CD4-positive, alpha-beta T cell treated with Interleukin-12 subunit alpha and Interleukin-12 subunit beta, for 1 hour (primary cell): ENCODE data around the gene TECPR1.
"Not testable (repeated sequence)": the region's sequence is repeated elsewhere in the genome, so short reads cannot be mapped to it uniquely, and the experiment has no call there.

ENCODE experiments used
- DNase-seq: peaks from one replicate; pipeline ENCODE4 v3.0.0-alpha.2; 2020

The TECPR1 gene

DNA sequence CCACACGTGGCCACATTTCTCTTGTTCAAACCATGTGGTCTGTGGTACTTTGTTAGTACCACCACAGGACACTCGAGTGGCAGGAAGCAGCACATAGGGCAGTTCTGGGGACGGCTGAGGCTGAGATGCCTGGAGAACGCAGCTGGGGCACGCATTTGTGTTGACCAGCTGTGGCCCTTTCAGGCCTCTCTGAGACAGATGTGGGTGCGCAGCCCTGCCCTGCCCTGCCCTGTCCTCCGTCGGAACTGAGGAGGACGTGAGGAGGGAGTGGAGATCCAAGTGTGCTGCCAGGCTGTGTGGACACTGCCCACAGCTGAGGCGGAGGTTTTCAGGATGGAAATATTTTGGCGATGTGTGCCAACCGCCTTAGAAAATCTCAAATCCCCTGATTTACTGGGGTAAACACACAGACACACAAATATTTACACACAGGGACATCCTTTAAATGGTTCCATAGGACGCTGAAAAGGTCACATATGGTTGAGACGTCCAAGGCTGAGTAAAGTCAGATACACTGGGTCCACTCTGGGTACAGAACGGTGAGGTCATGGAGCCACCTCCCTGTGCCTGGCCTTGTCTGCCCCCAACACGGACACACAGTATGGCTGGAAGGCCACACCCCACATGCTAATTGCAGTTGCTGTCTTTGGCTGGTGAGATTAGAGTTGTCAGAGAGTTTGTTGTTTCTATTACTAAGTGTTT is 26.0 kb downstream of the TECPR1 start:
- DNase-seq: no peak

- DNase-seq: no peak
Observed at GRCh38 chr7:98224701-98225181, 27.3 kb downstream of the TECPR1 start.

- no peak for DNase-seq
Observed at GRCh38 chr7:98223898-98224700, 27.9 kb downstream of the TECPR1 start.

DNA sequence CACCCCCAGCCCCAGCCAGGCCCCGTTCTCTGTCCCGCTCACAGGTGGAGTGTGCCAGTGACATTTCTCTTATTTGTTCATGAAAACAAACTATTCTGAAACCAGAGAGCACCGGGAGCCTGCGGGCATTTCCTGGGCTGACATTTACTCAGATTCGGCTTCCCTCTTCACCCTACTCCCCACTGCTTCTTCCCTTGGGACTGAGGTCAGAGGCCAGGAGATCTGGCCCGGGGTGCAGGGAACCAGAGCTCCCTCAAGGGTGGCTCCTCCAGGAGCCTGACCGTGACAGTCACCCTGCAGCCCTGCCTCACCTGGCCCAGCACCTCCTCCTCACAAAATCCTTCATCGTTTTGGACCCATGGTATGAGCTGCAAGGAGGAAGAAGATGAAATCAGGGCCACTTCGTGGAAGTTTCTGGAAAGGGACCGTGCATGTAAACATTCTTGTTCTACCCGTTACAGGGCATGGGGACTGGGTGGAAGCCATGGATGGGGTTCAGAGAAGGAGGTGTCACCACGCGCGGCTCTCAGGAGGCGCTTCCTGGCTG is 28.6 kb downstream of the TECPR1 start:
- no peak for DNase-seq

GRCh38 chr7:98222533-98223195 is 29.4 kb downstream of the TECPR1 start:
- no peak for DNase-seq

GRCh38 chr7:98221611-98222532 is 30.2 kb downstream of the TECPR1 start:
- no peak for DNase-seq

GRCh38 chr7:98219382-98219781 is 32.6 kb downstream of the TECPR1 start:
- not testable (repeated sequence) for DNase-seq

GRCh38 chr7:98217623-98218582 is 34.1 kb downstream of the TECPR1 start:
- no peak for DNase-seq

DNA sequence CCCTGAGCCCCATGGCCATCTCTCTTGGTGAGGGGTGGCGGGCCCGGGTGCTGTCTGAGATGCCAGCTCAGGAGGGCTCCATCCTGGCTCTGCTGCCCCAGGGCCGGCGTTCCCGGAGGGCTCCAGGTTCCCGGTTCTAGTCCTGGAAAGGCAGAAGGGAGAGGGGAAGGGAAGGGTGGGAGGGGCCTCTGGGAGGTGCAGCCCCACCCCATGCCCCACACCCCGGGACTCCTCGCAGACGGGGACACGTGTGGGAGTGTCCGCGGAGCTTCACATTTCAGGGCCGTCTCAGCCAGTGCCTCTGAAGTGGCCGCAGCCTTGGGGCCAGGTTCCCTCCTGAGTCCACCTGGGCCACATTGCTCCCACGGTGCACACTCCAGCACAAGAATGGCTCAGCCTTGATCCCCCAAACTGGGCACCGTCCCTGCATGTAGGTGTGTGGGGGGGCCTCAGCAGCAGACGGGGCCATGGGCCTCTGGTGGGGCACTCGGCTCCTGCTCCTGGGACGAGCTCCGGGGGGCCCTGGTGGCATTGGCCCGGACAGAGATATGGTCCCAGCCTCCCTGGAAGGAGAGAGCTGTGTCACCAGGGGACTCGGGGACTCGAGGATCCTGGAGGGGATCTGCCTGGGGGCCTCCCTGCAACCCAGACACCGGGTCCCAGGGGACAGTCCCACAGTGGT is 35.0 kb downstream of the TECPR1 start:
- DNase-seq: no peak

DNA sequence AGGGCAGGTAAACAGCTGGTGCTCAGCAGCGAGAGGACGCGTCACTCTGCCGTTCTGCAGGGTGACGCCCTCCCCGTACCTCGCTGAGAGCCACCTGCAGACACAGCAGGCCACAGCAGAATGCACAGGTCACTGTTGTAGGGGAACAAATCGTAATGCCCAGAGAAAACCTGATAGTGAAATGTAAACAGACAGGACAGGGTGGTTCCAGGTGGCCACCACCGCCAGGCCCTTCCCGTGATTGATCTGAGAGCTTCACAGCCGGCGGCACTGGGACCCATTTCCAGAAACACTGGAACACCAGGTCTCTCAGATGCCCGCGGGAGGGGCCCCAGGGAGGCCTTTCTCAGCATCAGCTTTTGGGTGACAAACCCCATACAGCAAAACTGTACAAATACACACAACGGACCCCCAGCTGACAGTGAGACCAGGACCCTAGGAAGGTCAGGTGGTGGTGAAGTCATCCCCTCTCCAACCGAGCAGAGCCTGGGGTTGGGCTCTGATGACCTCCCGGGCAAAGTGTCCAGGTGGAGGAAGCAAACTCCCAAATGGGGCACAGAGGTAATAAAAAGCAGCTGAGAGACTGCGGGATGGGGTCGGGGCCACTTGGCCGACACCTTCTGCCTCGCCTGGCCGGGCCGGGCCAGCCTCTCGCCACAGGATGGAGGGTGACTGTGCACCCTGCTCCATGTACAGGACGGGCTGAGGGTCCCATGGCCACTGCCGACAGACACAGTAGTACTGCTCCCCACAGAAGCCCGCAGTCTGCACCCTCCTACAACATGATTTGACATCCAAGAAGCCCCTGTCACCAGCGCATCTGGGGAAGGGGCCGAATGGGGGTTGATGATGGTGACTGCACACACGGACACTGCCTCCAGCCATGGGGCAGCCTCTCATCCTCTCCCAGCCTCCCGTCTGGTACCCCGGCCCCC is 36.2 kb downstream of the TECPR1 start:
- no peak for DNase-seq

- DNase-seq: no peak
Observed at GRCh38 chr7:98214811-98215321, 37.2 kb downstream of the TECPR1 start.

DNA sequence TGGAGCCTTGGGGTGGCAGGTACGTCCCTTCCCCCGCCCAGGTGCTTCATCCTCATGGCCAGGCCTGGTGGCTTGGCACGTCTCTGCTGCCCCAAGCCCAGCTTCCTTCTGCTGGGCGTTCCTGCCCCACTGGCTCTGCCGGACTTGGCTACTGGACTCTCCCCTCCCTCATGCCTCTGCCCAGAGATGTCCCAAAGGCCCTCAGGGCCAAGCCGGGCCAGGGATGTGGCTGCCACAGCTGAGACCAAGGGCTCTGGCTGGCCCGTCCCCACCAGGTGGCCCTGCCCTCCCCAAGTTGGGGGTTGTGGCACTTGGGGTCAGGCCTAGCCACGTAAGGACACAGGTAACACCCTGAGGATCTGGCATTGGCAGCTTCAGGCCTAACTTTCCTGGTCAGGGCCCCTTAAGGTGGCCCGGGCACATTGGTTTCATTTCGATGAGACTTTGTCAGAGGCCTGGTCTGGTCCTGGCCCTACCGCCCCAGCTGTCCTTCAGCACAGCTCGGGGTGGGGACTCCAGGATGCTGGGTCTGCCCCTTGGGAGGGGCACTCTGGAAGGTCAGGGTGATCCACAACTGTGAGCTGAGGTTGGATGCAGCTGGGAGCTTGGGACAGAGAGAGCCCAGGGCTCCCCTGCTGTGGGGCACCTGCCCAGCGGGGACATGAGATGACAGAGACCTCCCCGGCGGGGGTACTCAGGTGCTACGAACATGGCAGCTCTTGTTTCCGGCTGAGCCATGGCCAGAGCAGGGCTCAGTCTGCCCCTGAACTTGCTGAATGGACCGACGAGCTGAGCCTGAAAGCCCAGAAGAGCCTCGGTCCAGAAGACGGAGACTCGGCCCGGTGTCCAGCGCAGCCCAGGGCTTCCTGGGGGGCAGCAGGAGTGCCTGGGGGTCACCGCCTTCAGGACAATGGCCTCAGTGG is 37.9 kb downstream of the TECPR1 start:
- DNase-seq: no peak

- no peak for DNase-seq
Observed at GRCh38 chr7:98213296-98213887, 38.6 kb downstream of the TECPR1 start.

DNA sequence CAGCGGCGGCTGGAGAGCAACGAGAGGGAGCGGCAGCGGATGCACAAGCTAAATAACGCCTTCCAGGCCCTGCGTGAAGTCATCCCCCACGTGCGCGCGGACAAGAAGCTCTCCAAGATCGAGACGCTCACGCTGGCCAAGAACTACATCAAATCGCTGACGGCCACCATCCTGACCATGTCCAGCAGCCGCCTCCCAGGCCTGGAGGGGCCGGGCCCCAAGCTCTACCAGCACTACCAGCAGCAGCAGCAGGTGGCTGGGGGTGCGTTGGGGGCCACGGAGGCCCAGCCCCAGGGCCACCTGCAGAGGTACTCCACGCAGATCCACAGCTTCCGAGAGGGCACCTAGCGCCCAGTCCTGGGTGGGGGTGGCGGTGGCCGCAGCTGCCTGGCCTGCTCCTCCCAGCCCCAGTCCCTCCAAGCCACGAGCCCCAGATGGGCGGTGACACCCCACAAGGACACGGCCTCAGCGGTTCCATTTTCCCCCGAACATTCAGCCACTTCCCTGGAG is 39.4 kb downstream of the TECPR1 start:
- DNase-seq: no peak

DNA sequence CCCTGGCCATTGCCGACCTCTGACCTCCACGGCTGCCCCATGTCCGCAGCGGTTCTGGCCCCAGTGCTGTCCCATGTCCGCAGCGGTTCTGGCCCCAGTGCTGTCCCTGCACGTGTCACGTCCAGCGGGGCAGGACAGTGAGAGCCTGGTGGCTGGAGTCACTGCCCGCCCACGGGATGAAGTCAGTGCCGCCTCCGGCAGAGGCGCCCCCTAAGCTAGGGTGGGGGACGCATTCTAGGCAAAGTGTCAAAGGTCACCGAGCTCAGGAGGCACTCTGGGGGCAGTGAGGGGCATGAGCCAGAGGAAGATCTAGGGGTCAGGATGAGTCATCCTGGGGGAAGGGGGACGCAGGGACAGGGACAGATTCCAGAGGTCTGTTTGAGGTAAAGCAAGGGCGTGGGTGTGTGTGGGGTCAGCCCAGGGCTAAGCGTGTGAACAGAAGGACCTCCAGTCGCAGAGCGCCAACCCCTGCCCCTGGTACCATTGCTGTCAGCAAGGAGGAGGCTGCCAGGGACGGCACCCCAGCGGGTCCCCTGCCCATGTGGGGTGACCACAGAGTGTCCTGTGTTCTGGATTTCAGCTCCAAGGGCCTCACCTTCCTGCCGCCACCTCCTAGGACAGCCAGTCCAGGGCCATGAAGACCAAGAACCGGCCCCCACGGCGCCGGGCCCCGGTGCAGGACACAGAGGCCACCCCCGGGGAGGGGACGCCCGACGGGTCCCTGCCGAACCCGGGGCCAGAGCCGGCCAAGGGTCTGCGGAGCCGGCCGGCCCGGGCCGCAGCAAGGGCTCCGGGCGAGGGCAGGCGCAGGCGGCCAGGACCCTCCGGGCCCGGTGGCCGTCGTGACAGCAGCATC is 40.1 kb downstream of the TECPR1 start:
- DNase-seq: no peak

DNA sequence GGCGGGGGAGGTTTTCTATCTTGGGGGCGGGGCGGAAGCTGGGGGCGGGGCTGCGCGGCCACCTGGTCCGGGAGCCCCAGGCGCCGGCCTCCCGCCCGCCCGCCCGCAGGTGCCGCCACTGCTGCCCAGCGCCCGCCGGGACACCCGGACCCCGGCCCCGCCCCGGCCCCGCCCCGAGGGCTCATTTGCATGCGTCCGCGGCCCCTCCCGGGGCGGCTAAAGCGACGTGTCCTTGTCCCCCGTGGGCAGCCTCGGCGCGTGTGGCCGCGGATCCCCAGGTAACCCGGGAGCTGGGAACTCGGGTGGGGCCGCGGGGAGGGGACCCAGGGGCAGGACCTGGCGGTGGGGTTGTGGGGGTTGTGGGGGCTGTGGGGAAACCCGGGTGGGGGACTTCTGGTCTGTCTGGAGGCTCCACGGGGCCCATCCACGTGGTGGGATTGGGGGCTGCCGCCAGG is 40.8 kb downstream of the TECPR1 start, which contains the start of gene BHLHA15:
BHLHA15 (plus strand) TSS at position 219 of the 455 bp plus-strand sequence. CDS start 871 bp downstream, outside the sequence.
- peak; percentile 35 for DNase-seq
